ENCODE measurements around the gene CD44.

DNA sequence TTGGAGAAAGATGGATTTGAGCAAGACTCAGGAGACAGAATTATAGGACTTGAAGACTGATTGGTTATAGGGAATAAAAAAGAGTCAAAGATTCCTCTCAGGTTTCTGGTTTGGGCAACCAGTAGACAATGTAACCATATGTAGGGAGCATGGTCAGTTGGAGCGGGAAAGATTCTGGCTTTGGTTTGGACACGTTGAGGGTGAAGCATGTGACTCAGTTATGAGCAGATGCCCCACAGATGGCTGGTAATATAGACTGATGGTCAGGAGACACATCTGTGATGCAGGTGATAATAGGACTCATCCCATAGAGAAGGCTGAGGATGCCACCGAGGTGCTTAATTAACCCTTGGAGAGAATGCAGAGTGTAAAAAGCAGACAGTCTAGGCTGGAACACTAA lies 132.1 kb downstream of the CD44 start:
- TF ChIP-seq, protein P1, sequence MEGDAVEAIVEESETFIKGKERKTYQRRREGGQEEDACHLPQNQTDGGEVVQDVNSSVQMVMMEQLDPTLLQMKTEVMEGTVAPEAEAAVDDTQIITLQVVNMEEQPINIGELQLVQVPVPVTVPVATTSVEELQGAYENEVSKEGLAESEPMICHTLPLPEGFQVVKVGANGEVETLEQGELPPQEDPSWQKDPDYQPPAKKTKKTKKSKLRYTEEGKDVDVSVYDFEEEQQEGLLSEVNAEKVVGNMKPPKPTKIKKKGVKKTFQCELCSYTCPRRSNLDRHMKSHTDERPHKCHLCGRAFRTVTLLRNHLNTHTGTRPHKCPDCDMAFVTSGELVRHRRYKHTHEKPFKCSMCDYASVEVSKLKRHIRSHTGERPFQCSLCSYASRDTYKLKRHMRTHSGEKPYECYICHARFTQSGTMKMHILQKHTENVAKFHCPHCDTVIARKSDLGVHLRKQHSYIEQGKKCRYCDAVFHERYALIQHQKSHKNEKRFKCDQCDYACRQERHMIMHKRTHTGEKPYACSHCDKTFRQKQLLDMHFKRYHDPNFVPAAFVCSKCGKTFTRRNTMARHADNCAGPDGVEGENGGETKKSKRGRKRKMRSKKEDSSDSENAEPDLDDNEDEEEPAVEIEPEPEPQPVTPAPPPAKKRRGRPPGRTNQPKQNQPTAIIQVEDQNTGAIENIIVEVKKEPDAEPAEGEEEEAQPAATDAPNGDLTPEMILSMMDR (IDR thresholded peaks at IDR 0.05 in 2 of 3, conservative IDR thresholded peaks at IDR 0.05 in 1 of 3; ENCODE audit: control insufficient read depth in 2 of 3, extremely low read depth in 1 of 3, insufficient read depth in 1 of 3, low read depth in 3 of 3, low read length in 3 of 3): no peak
- TF ChIP-seq, protein P2, sequence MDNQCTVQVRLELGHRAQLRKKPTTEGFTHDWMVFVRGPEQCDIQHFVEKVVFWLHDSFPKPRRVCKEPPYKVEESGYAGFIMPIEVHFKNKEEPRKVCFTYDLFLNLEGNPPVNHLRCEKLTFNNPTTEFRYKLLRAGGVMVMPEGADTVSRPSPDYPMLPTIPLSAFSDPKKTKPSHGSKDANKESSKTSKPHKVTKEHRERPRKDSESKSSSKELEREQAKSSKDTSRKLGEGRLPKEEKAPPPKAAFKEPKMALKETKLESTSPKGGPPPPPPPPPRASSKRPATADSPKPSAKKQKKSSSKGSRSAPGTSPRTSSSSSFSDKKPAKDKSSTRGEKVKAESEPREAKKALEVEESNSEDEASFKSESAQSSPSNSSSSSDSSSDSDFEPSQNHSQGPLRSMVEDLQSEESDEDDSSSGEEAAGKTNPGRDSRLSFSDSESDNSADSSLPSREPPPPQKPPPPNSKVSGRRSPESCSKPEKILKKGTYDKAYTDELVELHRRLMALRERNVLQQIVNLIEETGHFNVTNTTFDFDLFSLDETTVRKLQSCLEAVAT (IDR thresholded peaks at IDR 0.05): no peak
- TF ChIP-seq, protein P3, sequence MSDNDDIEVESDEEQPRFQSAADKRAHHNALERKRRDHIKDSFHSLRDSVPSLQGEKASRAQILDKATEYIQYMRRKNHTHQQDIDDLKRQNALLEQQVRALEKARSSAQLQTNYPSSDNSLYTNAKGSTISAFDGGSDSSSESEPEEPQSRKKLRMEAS (IDR thresholded peaks at IDR 0.05; ENCODE audit: low read depth, low read length): no peak

Data from GM12878 (cell line).